Effector memory CD8-positive, alpha-beta T cell (primary cell): ENCODE results near the gene CDC16.

Source experiments
- ATAC-seq: fragments of 150-1000 bp; cut with Tn5 transposase; replicated peaks from 2 replicates; pipeline ENCODE4 v1.10.0; 2021; ENCODE audit warnings: mild to moderate bottlenecking, moderate library complexity
- DNase-seq, 3 experiments: peaks; one replicate each; pipeline ENCODE4 v3.0.0; 2021
- H3K27ac Mint-ChIP-seq, 2 donors: one replicate each; pipeline ENCODE4 v1.8.0; 2022; ENCODE audit warnings: mild to moderate bottlenecking in 2 of 2, mixed read lengths in 2 of 2, moderate library complexity in 2 of 2
- H3K27me3 Mint-ChIP-seq, 2 donors: one replicate each; pipeline ENCODE4 v1.8.0; 2022; ENCODE audit warnings: mixed read lengths in 2 of 2
- H3K36me3 Mint-ChIP-seq: one replicate; pipeline ENCODE4 v1.8.0; 2022; ENCODE audit warnings: mild to moderate bottlenecking, moderate library complexity, mixed read lengths; ENCODE audit not compliant: insufficient read depth
- H3K4me1 Mint-ChIP-seq, 2 donors: one replicate each; pipeline ENCODE4 v1.8.0; 2022; ENCODE audit warnings: low read depth in 2 of 2, mixed read lengths in 2 of 2
- H3K4me3 Mint-ChIP-seq, 2 donors: one replicate each; pipeline ENCODE4 v1.8.0; 2022; ENCODE audit warnings: mild to moderate bottlenecking in 2 of 2, mixed read lengths in 2 of 2, moderate library complexity in 2 of 2
- H3K9me3 Mint-ChIP-seq, 2 donors: one replicate each; pipeline ENCODE4 v1.8.0; 2022; ENCODE audit warnings: mixed read lengths in 2 of 2

CDC16 gene

GRCh38 chr13:114281351-114282040, 46.8 kb downstream of the CDC16 start, which contains the start of gene UPF3A:
Gene UPF3A, plus strand, starts transcription at chr13:114281601. Its CDS starts 39 bp downstream, at chr13:114281640.
- ATAC-seq: peak; percentile 77

GRCh38 chr13:114282041-114282670, 47.5 kb downstream of the CDC16 start:
- peak; percentile 64 for ATAC-seq
- no peaks in the 10 kb centered on the region for H3K9me3 Mint-ChIP-seq
- peak; percentile 67 to 82 (median 69) for DNase-seq

More at GRCh38 chr13:114281351-114282040, 46.8 kb downstream of the CDC16 start, which contains the start of gene UPF3A:
- Mint-ChIP-seq H3K36me3 (peaks cover 42% of the 10 kb centered on the region), H3K9me3 (no peaks in the 10 kb centered on the region), H3K4me3 (peak within 1 kb of the TSS; percentile 87 to 93), H3K4me1 (peaks cover 25 to 40% of the 10 kb centered on the region in 2 donors), H3K27me3 (no peaks in the 10 kb centered on the region), H3K27ac (peak within 1 kb of the TSS; percentile 95 to 97)
- DNase-seq: peak; percentile 75 to 86 (median 76)

GRCh38 chr13:114283576-114283975, 48.9 kb downstream of the CDC16 start:
- peaks cover 60% of the 10 kb centered on the region for H3K36me3 Mint-ChIP-seq
- H3K4me1 Mint-ChIP-seq: peaks cover 32 to 48% of the 10 kb centered on the region in 2 donors
- ATAC-seq: no peak
- H3K27me3 Mint-ChIP-seq: no peaks in the 10 kb centered on the region
- H3K4me3 Mint-ChIP-seq: peak overlapping the region; percentile 20 to 47
- no peak for DNase-seq
- no peak overlapping the region for H3K27ac Mint-ChIP-seq
- no peaks in the 10 kb centered on the region for H3K9me3 Mint-ChIP-seq

More at GRCh38 chr13:114282041-114282670, 47.5 kb downstream of the CDC16 start:
- H3K27ac Mint-ChIP-seq: peak overlapping the region; percentile 95 to 97
- peak overlapping the region; percentile 87 to 93 for H3K4me3 Mint-ChIP-seq
- peaks cover 46% of the 10 kb centered on the region for H3K36me3 Mint-ChIP-seq
- H3K4me1 Mint-ChIP-seq: peaks cover 25 to 40% of the 10 kb centered on the region in 2 donors
- H3K27me3 Mint-ChIP-seq: no peaks in the 10 kb centered on the region

- Mint-ChIP-seq H3K36me3 (peaks cover 68% of the 10 kb centered on the region), H3K4me1 (peaks cover 31 to 42% of the 10 kb centered on the region in 2 donors), H3K4me3 (no peak overlapping the region), H3K27ac (no peak overlapping the region), H3K9me3 (no peaks in the 10 kb centered on the region), H3K27me3 (no peaks in the 10 kb centered on the region)
- DNase-seq (no peak), ATAC-seq (no peak)
Measured at GRCh38 chr13:114284680-114285079, 50.0 kb downstream of the CDC16 start.

- no peak for ATAC-seq
- H3K27ac Mint-ChIP-seq: no peak overlapping the region
Measured at GRCh38 chr13:114285166-114285808, 50.6 kb downstream of the CDC16 start.

GRCh38 chr13:114286808-114287207, 52.1 kb downstream of the CDC16 start:
- no peak for DNase-seq
- ATAC-seq: no peak
- Mint-ChIP-seq H3K27ac (no peak overlapping the region), H3K27me3 (no peaks in the 10 kb centered on the region), H3K4me1 (peaks cover 18 to 29% of the 10 kb centered on the region in 2 donors), H3K9me3 (no peaks in the 10 kb centered on the region), H3K4me3 (no peak overlapping the region), H3K36me3 (peaks cover 73% of the 10 kb centered on the region)

More at GRCh38 chr13:114285166-114285808, 50.6 kb downstream of the CDC16 start:
- H3K4me1 Mint-ChIP-seq: peaks cover 26 to 36% of the 10 kb centered on the region in 2 donors
- no peaks in the 10 kb centered on the region for H3K9me3 Mint-ChIP-seq
- no peaks in the 10 kb centered on the region for H3K27me3 Mint-ChIP-seq
- peaks cover 74% of the 10 kb centered on the region for H3K36me3 Mint-ChIP-seq
- H3K4me3 Mint-ChIP-seq: no peak overlapping the region
- DNase-seq: no peak

- ATAC-seq: no peak
- Mint-ChIP-seq H3K4me3 (no peak overlapping the region), H3K36me3 (peaks cover 83% of the 10 kb centered on the region)
Measured at GRCh38 chr13:114288157-114288591, 53.5 kb downstream of the CDC16 start.

GRCh38 chr13:114296448-114296847, 61.8 kb downstream of the CDC16 start:
- DNase-seq: no peak
- Mint-ChIP-seq H3K27ac (no peak overlapping the region), H3K36me3 (peaks cover 60% of the 10 kb centered on the region), H3K27me3 (no peaks in the 10 kb centered on the region), H3K4me1 (peaks cover 0 to 5% of the 10 kb centered on the region in 2 donors), H3K4me3 (no peak overlapping the region), H3K9me3 (no peaks in the 10 kb centered on the region)
- no peak for ATAC-seq

More at GRCh38 chr13:114288157-114288591, 53.5 kb downstream of the CDC16 start:
- peak overlapping the region in 1 of 2 donors; percentile 49 for H3K27ac Mint-ChIP-seq
- no peaks in the 10 kb centered on the region for H3K9me3 Mint-ChIP-seq
- H3K4me1 Mint-ChIP-seq: peaks cover 18 to 29% of the 10 kb centered on the region in 2 donors
- DNase-seq: no peak
- H3K27me3 Mint-ChIP-seq: no peaks in the 10 kb centered on the region

- no peaks in the 10 kb centered on the region for H3K27me3 Mint-ChIP-seq
- peaks cover 60% of the 10 kb centered on the region for H3K36me3 Mint-ChIP-seq
- H3K4me3 Mint-ChIP-seq: no peak overlapping the region
- no peaks in the 10 kb centered on the region for H3K9me3 Mint-ChIP-seq
- no peak for ATAC-seq
- peaks cover 0 to 5% of the 10 kb centered on the region in 2 donors for H3K4me1 Mint-ChIP-seq
- no peak for DNase-seq
- no peak overlapping the region for H3K27ac Mint-ChIP-seq
Measured at GRCh38 chr13:114296902-114297301, 62.2 kb downstream of the CDC16 start.

GRCh38 chr13:114298866-114299265, 64.2 kb downstream of the CDC16 start:
- ATAC-seq (no peak), DNase-seq (no peak)
- H3K27me3 Mint-ChIP-seq: no peaks in the 10 kb centered on the region
- peaks cover 4 to 5% of the 10 kb centered on the region in 2 donors for H3K4me1 Mint-ChIP-seq
- peaks cover 55% of the 10 kb centered on the region for H3K36me3 Mint-ChIP-seq
- peak overlapping the region in 1 of 2 donors; percentile 16 for H3K27ac Mint-ChIP-seq
- H3K4me3 Mint-ChIP-seq: no peak overlapping the region
- no peaks in the 10 kb centered on the region for H3K9me3 Mint-ChIP-seq

- H3K27ac Mint-ChIP-seq: peak overlapping the region in 1 of 2 donors; percentile 16
- peaks cover 4 to 5% of the 10 kb centered on the region in 2 donors for H3K4me1 Mint-ChIP-seq
- H3K9me3 Mint-ChIP-seq: no peaks in the 10 kb centered on the region
- no peaks in the 10 kb centered on the region for H3K27me3 Mint-ChIP-seq
- ATAC-seq (no peak), DNase-seq (no peak)
- no peak overlapping the region for H3K4me3 Mint-ChIP-seq
- peaks cover 53% of the 10 kb centered on the region for H3K36me3 Mint-ChIP-seq
Measured at GRCh38 chr13:114299604-114300305, 65.1 kb downstream of the CDC16 start.

GRCh38 chr13:114303700-114304327, 69.1 kb downstream of the CDC16 start:
- H3K4me1 Mint-ChIP-seq: peaks cover 0 to 4% of the 10 kb centered on the region in 2 donors
- no peak overlapping the region for H3K4me3 Mint-ChIP-seq
- no peak for DNase-seq
- no peaks in the 10 kb centered on the region for H3K9me3 Mint-ChIP-seq
- H3K36me3 Mint-ChIP-seq: peaks cover 48% of the 10 kb centered on the region
- H3K27me3 Mint-ChIP-seq: no peaks in the 10 kb centered on the region
- ATAC-seq: no peak
- H3K27ac Mint-ChIP-seq: no peak overlapping the region
